Chondrocyte (in vitro differentiated cells): ENCODE data around the gene FAM200A. TPM values are rescaled to one million over a fixed set of nuclear protein-coding genes. Genes with fewer than 3 reads are reported as not detected.
A peak's percentile ranks its signal among the peaks of the same experiment; 100 is the strongest.

Experiments used
- DNase-seq: peaks from one replicate; pipeline ENCODE4 v3.0.0; 2021; ENCODE audit warnings: mixed read lengths, low spot score
- H3K27ac Mint-ChIP-seq: one replicate; pipeline ENCODE4 v1.8.0; 2021; ENCODE audit warnings: mild to moderate bottlenecking, moderate library complexity, mixed read lengths; ENCODE audit not compliant: unreplicated experiment
- H3K27me3 Mint-ChIP-seq: 2 replicates; pipeline ENCODE4 v1.8.0; 2021; ENCODE audit warnings: low read depth, mixed read lengths
- H3K36me3 Mint-ChIP-seq: 2 replicates; pipeline ENCODE4 v1.8.0; 2021; ENCODE audit warnings: low read depth, mixed read lengths
- H3K4me1 Mint-ChIP-seq: 2 replicates; pipeline ENCODE4 v1.8.0; 2021; ENCODE audit warnings: low read depth, mild to moderate bottlenecking, mixed read lengths
- H3K4me3 Mint-ChIP-seq: one replicate; pipeline ENCODE4 v1.8.0; 2021; ENCODE audit warnings: mild to moderate bottlenecking, moderate library complexity, mixed read lengths; ENCODE audit not compliant: unreplicated experiment
- H3K9me3 Mint-ChIP-seq: 2 replicates; pipeline ENCODE4 v1.8.0; 2021; ENCODE audit warnings: low read depth, mixed read lengths
- CTCF ChIP-seq: fragments of 200-600 bp; sonication (generic); IDR thresholded peaks from 2 replicates; pipeline ENCODE4 v1.5.0; 2021; ENCODE audit warnings: antibody characterized with exemption, mild to moderate bottlenecking, moderate library complexity
- total RNA-seq: library from RNA; stranded (reverse); gene quantifications from 3 replicates; pipeline ENCODE4 v1.2.1, GENCODE V29; 2021

FAM200A gene
- total RNA-seq, 1 donor from 2014 or later = 3.9 TPM

- Mint-ChIP-seq H3K27me3 (no peaks in the 10 kb centered on the region), H3K9me3 (no peaks in the 10 kb centered on the region), H3K27ac (peak overlapping the region; percentile 99), H3K36me3 (peaks cover 10% of the 10 kb centered on the region), H3K4me1 (peaks cover 32% of the 10 kb centered on the region), H3K4me3 (peak overlapping the region; percentile 94)
- DNase-seq = no peak
- TF ChIP-seq CTCF = no peak
Observed at GRCh38 chr7:99500637-99501009, 51.3 kb downstream of the FAM200A start.

- TF ChIP-seq CTCF = peak; percentile 31
- H3K27ac Mint-ChIP-seq = peak within 1 kb of the TSS; percentile 99
Observed at GRCh38 chr7:99499721-99500636, 51.9 kb downstream of the FAM200A start, which contains the start of gene ZNF394. Gene ZNF394 (minus strand): TSS chr7:99500281. CDS start chr7:99500093, 188 bp downstream.

GRCh38 chr7:99499371-99499720 lies 52.6 kb downstream of the FAM200A start:
- Mint-ChIP-seq H3K9me3 (peaks cover 1% of the 10 kb centered on the region), H3K36me3 (peaks cover 11% of the 10 kb centered on the region), H3K4me1 (peaks cover 28% of the 10 kb centered on the region), H3K27ac (peak overlapping the region; percentile 99), H3K4me3 (peak overlapping the region; percentile 94), H3K27me3 (no peaks in the 10 kb centered on the region)
- no peak for DNase-seq
- TF ChIP-seq CTCF = no peak

More at GRCh38 chr7:99499721-99500636, 51.9 kb downstream of the FAM200A start, which contains the start of gene ZNF394:
- Mint-ChIP-seq H3K27me3 (no peaks in the 10 kb centered on the region), H3K4me1 (peaks cover 28% of the 10 kb centered on the region), H3K36me3 (peaks cover 10% of the 10 kb centered on the region), H3K9me3 (no peaks in the 10 kb centered on the region), H3K4me3 (peak within 1 kb of the TSS; percentile 94)
- peak; percentile 90 for DNase-seq

GRCh38 chr7:99498546-99498944 lies 53.4 kb downstream of the FAM200A start:
- peaks cover 28% of the 10 kb centered on the region for H3K4me1 Mint-ChIP-seq
- peak overlapping the region; percentile 94 for H3K4me3 Mint-ChIP-seq
- no peak for DNase-seq
- H3K27ac Mint-ChIP-seq = peak overlapping the region; percentile 67
- TF ChIP-seq CTCF = no peak
- no peaks in the 10 kb centered on the region for H3K27me3 Mint-ChIP-seq
- peaks cover 19% of the 10 kb centered on the region for H3K36me3 Mint-ChIP-seq
- peaks cover 9% of the 10 kb centered on the region for H3K9me3 Mint-ChIP-seq

GRCh38 chr7:99497766-99498545 lies 54.0 kb downstream of the FAM200A start:
- Mint-ChIP-seq H3K27me3 (no peaks in the 10 kb centered on the region), H3K36me3 (peaks cover 25% of the 10 kb centered on the region), H3K4me1 (peaks cover 28% of the 10 kb centered on the region), H3K9me3 (peaks cover 11% of the 10 kb centered on the region), H3K4me3 (peak overlapping the region; percentile 94), H3K27ac (peak overlapping the region; percentile 63)
- no peak for DNase-seq
- TF ChIP-seq CTCF = no peak
